AG04450 (cell line): ENCODE data around the gene FLNB. TPM values are rescaled to one million over a fixed set of nuclear protein-coding genes. Genes with fewer than 3 reads are reported as not detected.

Experiments
- CTCF ChIA-PET: fragments of 300-600, 350-600 bp; formaldehyde crosslinking; extraction: SDS; loops from one replicate; lab custom pipeline; 2022; ENCODE audit warnings: antibody characterized with exemption, inconsistent platforms; lab: Charles Lee
- POLR2A ChIA-PET: fragments of 350-600 bp; formaldehyde crosslinking; extraction: SDS; loops from one replicate; lab custom pipeline; 2021; ENCODE audit warnings: antibody characterized with exemption, inconsistent platforms; lab: Yijun Ruan, JAX
- DNase-seq: peaks from one replicate; pipeline ENCODE4 v3.0.0-alpha.2; 2011; ENCODE audit warnings: low read depth, low spot score
- H3K27ac ChIP-seq: one replicate; pipeline ENCODE4 v1.5.1; 2012; ENCODE audit warnings: low read depth, low read length, control low read depth
- H3K27me3 ChIP-seq: one replicate; pipeline ENCODE4 v1.6.0; 2012; ENCODE audit warnings: low read length; ENCODE audit not compliant: control insufficient read depth, insufficient read depth
- H3K4me3 ChIP-seq: 2 replicates; pipeline ENCODE4 v1.5.1; 2011; ENCODE audit warnings: mild to moderate bottlenecking, low read depth, low read length, control low read depth
- H3K9me3 ChIP-seq: 2 replicates; pipeline ENCODE4 v1.5.1; 2012; ENCODE audit warnings: low read length; ENCODE audit not compliant: control insufficient read depth, insufficient read depth
- polyA plus RNA-seq: library from polyadenylated mRNA; depleted of rRNA; stranded (reverse); fragments of >200 nt; gene quantifications from 2 replicates; pipeline ENCODE4 v1.2.3, GENCODE V29; 2011
- TF ChIP-seq, protein P1 (sequence below): IDR thresholded peaks from 2 replicates; pipeline ENCODE4 v1.5.1; 2011; ENCODE audit warnings: low read depth, low read length, control low read depth, inconsistent platforms

FLNB gene
- polyA plus RNA-seq, 1 experiment = 89.6 TPM

DNA sequence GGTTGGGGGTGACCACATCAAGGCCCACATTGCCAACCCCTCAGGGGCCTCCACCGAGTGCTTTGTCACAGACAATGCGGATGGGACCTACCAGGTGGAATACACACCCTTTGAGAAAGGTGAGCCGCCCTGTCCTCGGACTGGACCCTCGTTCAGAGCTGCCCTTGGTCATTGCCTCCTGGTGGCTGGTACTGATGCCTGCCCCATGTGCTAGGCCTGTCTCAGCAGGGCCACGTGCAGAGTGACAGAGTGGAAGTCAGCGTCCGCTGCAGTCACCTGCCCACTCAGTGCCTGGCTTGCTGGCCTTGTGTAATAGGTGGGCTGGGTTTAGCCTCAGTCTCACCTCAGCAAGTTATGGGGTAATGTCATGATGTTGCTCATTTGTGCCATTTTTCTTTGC is 116.2 kb downstream of the FLNB start:
- no peak for DNase-seq
- Histone ChIP-seq H3K9me3 (no peaks in the 10 kb centered on the region; the same call in 1 of the 2 replicates), H3K4me3 (no peak overlapping the region), H3K27ac (no peak overlapping the region), H3K27me3 (no peaks in the 10 kb centered on the region)
- ChIA-PET CTCF (interaction anchor here (0.6 kb wide), 1 partner anchor 77 kb away, joined by 3 read pairs; no protein-coding TSS in a partner anchor), POLR2A (no interaction called here)
- TF ChIP-seq, protein P1, sequence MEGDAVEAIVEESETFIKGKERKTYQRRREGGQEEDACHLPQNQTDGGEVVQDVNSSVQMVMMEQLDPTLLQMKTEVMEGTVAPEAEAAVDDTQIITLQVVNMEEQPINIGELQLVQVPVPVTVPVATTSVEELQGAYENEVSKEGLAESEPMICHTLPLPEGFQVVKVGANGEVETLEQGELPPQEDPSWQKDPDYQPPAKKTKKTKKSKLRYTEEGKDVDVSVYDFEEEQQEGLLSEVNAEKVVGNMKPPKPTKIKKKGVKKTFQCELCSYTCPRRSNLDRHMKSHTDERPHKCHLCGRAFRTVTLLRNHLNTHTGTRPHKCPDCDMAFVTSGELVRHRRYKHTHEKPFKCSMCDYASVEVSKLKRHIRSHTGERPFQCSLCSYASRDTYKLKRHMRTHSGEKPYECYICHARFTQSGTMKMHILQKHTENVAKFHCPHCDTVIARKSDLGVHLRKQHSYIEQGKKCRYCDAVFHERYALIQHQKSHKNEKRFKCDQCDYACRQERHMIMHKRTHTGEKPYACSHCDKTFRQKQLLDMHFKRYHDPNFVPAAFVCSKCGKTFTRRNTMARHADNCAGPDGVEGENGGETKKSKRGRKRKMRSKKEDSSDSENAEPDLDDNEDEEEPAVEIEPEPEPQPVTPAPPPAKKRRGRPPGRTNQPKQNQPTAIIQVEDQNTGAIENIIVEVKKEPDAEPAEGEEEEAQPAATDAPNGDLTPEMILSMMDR = no peak

DNA sequence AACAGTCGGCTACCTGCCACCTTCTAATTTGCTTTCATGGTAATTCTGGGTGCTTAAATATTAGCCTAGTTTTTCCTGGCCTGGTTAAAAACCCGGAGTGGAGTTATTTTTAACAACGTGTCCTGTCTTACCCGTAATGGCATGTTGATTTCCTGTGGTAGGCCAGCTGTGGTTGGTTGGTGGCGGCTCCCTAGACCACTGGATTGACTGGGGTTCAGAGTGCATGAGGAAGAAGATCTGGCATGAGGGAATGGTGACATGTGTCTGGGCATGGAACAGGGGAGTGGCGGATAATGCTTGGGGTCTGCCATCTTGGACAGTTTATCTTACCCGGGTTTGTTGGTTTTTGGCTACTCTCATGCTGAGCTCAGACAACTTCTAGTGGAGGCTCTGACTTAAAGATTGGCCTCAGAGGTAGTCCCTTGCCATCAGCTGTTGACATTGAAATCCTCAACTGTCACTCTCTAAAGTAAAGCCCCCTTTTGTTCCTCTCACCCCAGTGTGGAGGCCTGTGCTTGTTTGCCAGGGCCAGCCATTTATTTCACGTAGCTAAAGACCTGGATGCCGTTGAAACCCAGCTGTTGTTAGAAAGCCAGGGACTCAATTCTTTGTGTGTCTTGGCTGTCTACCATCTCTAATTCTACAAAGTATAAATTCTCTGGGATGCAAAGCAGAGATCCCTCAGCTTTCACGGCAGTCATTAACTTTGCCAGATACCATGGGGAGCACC is 121.0 kb downstream of the FLNB start:
- no peaks in the 10 kb centered on the region for H3K9me3 ChIP-seq
- ChIA-PET CTCF (interaction anchor here (0.6 to 1.5 kb wide), 3 partner anchors 38 to 172 kb away, joined by 3 to 5 read pairs (median 5); partner anchors contain the start of gene FLNB), POLR2A (no interaction called here)
- H3K4me3 ChIP-seq = no peak overlapping the region
- DNase-seq = no peak
- TF ChIP-seq, protein P1 = no peak
- H3K27me3 ChIP-seq = no peaks in the 10 kb centered on the region
- H3K27ac ChIP-seq = no peak overlapping the region

DNA sequence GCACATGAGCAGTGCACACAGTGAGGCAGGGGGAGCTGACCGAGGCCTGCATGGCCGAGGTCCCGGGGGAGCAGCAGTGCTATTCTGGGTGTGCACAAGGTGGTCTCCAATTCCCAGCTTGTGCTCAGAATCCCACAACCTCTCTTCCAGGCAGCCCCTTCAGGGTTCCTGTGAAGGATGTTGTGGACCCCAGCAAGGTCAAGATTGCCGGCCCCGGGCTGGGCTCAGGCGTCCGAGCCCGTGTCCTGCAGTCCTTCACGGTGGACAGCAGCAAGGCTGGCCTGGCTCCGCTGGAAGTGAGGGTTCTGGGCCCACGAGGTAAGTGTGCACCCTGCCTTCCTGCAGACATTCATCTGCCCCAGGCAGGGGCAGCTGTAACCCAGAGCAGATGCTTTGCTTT is 122.4 kb downstream of the FLNB start:
- no peaks in the 10 kb centered on the region for H3K9me3 ChIP-seq
- H3K27me3 ChIP-seq = no peaks in the 10 kb centered on the region
- no peak for DNase-seq
- H3K4me3 ChIP-seq = no peak overlapping the region
- H3K27ac ChIP-seq = no peak overlapping the region
- CTCF ChIA-PET = interaction anchor here (1.0 kb wide), 1 partner anchor 123 kb away, joined by 3 read pairs; no protein-coding TSS in a partner anchor
- TF ChIP-seq, protein P1 = no peak
- POLR2A ChIA-PET = interaction anchor here (0.6 kb wide), 1 partner anchor 21 kb away, joined by 6 read pairs; no protein-coding TSS in a partner anchor

DNA sequence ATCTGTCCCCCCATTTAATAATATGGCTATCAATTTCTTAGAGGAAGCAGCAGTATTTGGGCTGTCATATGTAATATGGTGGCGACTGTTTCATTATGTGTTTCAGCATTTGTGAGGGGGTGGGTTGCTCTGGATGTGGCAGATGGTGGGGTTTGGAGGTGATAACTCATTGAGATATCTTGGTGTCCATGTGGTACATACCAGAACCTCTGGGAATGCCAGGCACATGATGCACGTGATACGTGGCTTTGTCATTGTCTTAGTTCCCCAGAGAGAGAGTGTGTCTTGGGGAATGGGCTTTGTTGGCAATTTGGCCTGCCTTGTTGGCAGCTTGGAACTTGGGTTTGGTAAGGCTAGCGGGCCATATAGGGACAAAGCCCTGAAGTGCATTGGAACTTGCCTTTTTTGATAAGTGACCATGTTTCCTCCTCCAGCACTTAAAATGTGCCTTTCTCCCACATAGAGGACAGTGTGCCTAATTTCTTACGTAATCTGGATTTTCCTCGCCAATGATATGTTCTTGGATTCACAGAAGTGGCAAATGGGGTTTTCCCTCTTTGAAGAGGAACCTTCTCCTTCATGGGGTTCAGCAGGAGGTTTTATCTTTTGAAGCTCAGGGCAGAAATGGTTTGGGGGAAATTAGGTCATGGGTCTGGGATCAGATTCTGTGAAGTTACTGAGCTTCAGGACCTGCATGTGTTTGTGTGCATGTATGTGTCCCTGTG is 123.0 kb downstream of the FLNB start:
- POLR2A ChIA-PET = interaction anchor here (0.6 kb wide), 1 partner anchor 20 kb away, joined by 6 read pairs; no protein-coding TSS in a partner anchor
- no peak for DNase-seq
- no peak overlapping the region for H3K27ac ChIP-seq
- no peak overlapping the region for H3K4me3 ChIP-seq
- no peaks in the 10 kb centered on the region for H3K9me3 ChIP-seq
- H3K27me3 ChIP-seq = no peaks in the 10 kb centered on the region
- CTCF ChIA-PET = interaction anchor here (1.0 kb wide), 1 partner anchor 124 kb away, joined by 3 read pairs; no protein-coding TSS in a partner anchor
- TF ChIP-seq, protein P1 = no peak
